ENCODE measurements around the gene MBD6. TPM values are rescaled to one million over a fixed set of nuclear protein-coding genes. Genes with fewer than 3 reads are reported as not detected.

The MBD6 gene
- total and polyA plus RNA-seq, 2 of the 4 experiments (the other 2 are of a cell fraction), result 0.90 to 9.3 TPM

DNA sequence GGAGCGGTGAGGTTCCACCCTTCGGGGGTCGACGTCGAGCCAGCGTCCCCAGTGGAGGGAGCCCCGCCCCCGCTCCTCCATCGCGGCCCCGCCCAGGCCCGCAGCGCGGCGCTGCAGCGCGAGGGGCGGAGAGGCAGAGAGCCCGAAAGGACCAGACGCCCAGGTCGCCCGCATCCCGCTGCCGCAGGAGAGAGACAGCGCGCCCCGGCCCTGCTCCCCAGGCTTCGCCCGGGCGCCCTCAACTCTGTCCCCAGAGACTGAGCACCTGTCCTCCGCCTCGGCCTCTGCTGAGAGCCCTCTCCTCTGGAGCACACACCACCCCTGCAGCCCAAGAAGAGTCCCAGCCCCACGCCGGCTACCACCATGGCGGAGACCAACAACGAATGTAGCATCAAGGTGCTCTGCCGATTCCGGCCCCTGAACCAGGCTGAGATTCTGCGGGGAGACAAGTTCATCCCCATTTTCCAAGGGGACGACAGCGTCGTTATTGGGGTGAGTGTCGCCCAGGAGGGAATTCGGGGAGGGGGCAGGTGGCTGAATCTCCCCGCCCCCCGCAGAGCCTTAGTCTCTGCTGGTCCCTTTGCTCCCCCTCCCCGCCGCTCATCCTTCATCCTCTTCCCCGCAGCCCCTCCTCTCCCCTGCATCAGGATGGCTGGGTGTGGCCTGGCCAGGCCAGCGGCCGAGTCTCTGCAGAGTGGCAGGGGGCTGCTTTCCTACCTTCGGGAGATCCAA is 27.5 kb downstream of the MBD6 start, which contains the start of gene KIF5A:
KIF5A (plus strand) TSS at position 136 of the 732 bp plus-strand sequence; CDS start at position 364, 228 bp downstream.
- H2AK9ac ChIP-seq (replicated peaks; ENCODE audit: low read depth, low read length, poor library complexity), result no peak within 1 kb of the TSS
- H4K91ac ChIP-seq (ENCODE audit: insufficient read depth, low read depth, low read length), result no peak within 1 kb of the TSS
- no peak within 1 kb of the TSS for H3K56ac ChIP-seq (ENCODE audit: extremely low read depth, insufficient read depth, low read length)
- CTCF ChIA-PET, result no interaction called here
- no peak within 1 kb of the TSS for H2BK20ac ChIP-seq (ENCODE audit: low read depth, low read length)
- in situ Hi-C loops (cut with MboI; ENCODE audit: low sequenced_read_pairs), result no loop called here
- intact Hi-C loops (cut with micrococcal nuclease), result no loop called here
- H3K4ac ChIP-seq (ENCODE audit: low read depth, low read length), result no peak within 1 kb of the TSS
- H3K4me2 ChIP-seq (ENCODE audit: low read depth, low read length), result peak within 1 kb of the TSS; percentile 76
- peak within 1 kb of the TSS; percentile 34; the same call in 1 of the 2 replicates for H3K9ac ChIP-seq (ENCODE audit: low read depth, low read length)
- DNase-seq, result no peak
- peaks cover 7 to 22% of the 10 kb centered on the region in 2 experiments; a peak in 3 of 4 replicates for H3K79me1 ChIP-seq (ENCODE audit: low read depth in 1 of 2, low read length in 2 of 2)
- POLR2A ChIA-PET (ENCODE audit: unreplicated experiment), result no interaction called here
- no peak within 1 kb of the TSS for H3K14ac ChIP-seq (replicated peaks; ENCODE audit: low read depth, low read length)
- H2BK120ac ChIP-seq (ENCODE audit: low read depth, low read length), result 0 out of 2 replicates have a peak within 1 kb of the TSS, but pooled peaks have one; percentile 40
- H3K36me3 ChIP-seq (ENCODE audit: control insufficient read depth, insufficient read depth, low read length), result no peaks in the 10 kb centered on the region
- BruUV-seq (replicated peaks), result no TSS peak
- peak within 1 kb of the TSS; percentile 82 for H2AFZ ChIP-seq (replicated peaks; ENCODE audit: low read length, poor library complexity)
- 14% methylated on average over 12 of the region's 52 CpGs; no CpG with 5 or more reads in 1 of the 2 experiments for WGBS, 2 experiments (ENCODE audit: extremely low coverage in 2 of 2, insufficient read length in 1 of 2)
- peaks cover 46% of the 10 kb centered on the region for H3K27me3 ChIP-seq (ENCODE audit: control insufficient read depth, insufficient read depth, low read length)
- H4K5ac ChIP-seq (ENCODE audit: low read depth, low read length), result no peak within 1 kb of the TSS
- TF ChIP-seq MXI1 (IDR thresholded peaks at IDR 0.05; ENCODE audit: borderline replicate concordance, low read depth, low read length), result no peak
- TF ChIP-seq, protein P1, sequence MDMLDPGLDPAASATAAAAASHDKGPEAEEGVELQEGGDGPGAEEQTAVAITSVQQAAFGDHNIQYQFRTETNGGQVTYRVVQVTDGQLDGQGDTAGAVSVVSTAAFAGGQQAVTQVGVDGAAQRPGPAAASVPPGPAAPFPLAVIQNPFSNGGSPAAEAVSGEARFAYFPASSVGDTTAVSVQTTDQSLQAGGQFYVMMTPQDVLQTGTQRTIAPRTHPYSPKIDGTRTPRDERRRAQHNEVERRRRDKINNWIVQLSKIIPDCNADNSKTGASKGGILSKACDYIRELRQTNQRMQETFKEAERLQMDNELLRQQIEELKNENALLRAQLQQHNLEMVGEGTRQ (IDR thresholded peaks at IDR 0.05; ENCODE audit: low read depth, low read length), result no peak
- no peak for TF ChIP-seq RCOR1 (IDR thresholded peaks at IDR 0.05; ENCODE audit: insufficient replicate concordance, low read length)
- no peak for TF ChIP-seq NFE2L2 (IDR thresholded peaks at IDR 0.05; ENCODE audit: low read depth, low read length)
- 0 out of 2 replicates have a peak, but pooled peaks have one; percentile 12 for TF ChIP-seq MAZ (IDR thresholded peaks at IDR 0.05; ENCODE audit: borderline replicate concordance, low read depth, low read length)
- H3K27ac ChIP-seq (ENCODE audit: insufficient read depth, low read length), result no peak within 1 kb of the TSS
- no peak within 1 kb of the TSS for H2BK15ac ChIP-seq (ENCODE audit: low read depth, low read length)
- H3K9me3 ChIP-seq (ENCODE audit: control insufficient read depth, insufficient read depth, low read length), result no peaks in the 10 kb centered on the region
- H4K20me1 ChIP-seq (ENCODE audit: insufficient read depth, low read length), result peaks cover 10% of the 10 kb centered on the region
- no peak within 1 kb of the TSS for H2BK5ac ChIP-seq (ENCODE audit: low read depth, low read length, poor library complexity, severe bottlenecking)
- peak within 1 kb of the TSS; percentile 51 for H3K4me3 ChIP-seq (ENCODE audit: insufficient read depth, low read depth, low read length)
- no peak within 1 kb of the TSS for H3K18ac ChIP-seq (ENCODE audit: low read depth, low read length)
- no peak within 1 kb of the TSS for H2AK5ac ChIP-seq (ENCODE audit: low read depth, low read length)
- H3K9me1 ChIP-seq (ENCODE audit: insufficient read depth, low read length), result peaks cover 16% of the 10 kb centered on the region
- dilution Hi-C loops (cut with HindIII; ENCODE audit: low sequenced_read_pairs, unreplicated experiment), result loop anchor here (25.0 kb wide), 1 partner anchor 112 kb away; no protein-coding TSS in a partner anchor
- H4K8ac ChIP-seq (ENCODE audit: low read depth in 2 of 2, low read length in 2 of 2), result peak within 1 kb of the TSS in 1 of 2 experiments; percentile 56; a peak in 1 of 4 replicates
- H3K23ac ChIP-seq (ENCODE audit: low read depth, low read length), result no peak within 1 kb of the TSS
- H3K4me1 ChIP-seq (ENCODE audit: control insufficient read depth, insufficient read depth, low read length), result peaks cover 10% of the 10 kb centered on the region
- peak; percentile 25; the same call in 1 of the 2 replicates for ATAC-seq (ENCODE audit: low read depth)
